SK-N-SH treated with all-trans-retinoic acid at 6 μM for 48 hours (cell line): Measurements from ENCODE around the gene XYLB.

ENCODE experiments used
- ATAC-seq: fragments of 200-7000 bp; cut with Tn5 transposase; 3 replicates; pipeline ENCODE4 v1.9.1; 2020; ENCODE audit warnings: mild to moderate bottlenecking, moderate library complexity
- ARNTL ChIP-seq: fragments of 450-650 bp; formaldehyde crosslinking; IDR thresholded peaks from 2 replicates; pipeline ENCODE4 v1.5.0; 2020; ENCODE audit warnings: low read depth, mild to moderate bottlenecking, moderate library complexity, borderline replicate concordance
- BACH2 ChIP-seq: fragments of 250-450 bp; sonication (Bioruptor Pico); IDR thresholded peaks from 2 replicates; pipeline ENCODE4 v1.9.0; 2021; ENCODE audit warnings: mild to moderate bottlenecking, borderline replicate concordance
- CREB5 ChIP-seq: fragments of 250-450 bp; sonication (Bioruptor Pico); IDR thresholded peaks from 2 replicates; pipeline ENCODE4 v1.5.1; 2020; ENCODE audit warnings: low read depth, mild to moderate bottlenecking, moderate library complexity
- CSDC2 ChIP-seq: fragments of 250-450 bp; sonication (Bioruptor Pico); IDR thresholded peaks from 2 replicates; pipeline ENCODE4 v1.5.0; 2020; ENCODE audit warnings: mild to moderate bottlenecking, moderate library complexity
- CSRNP3 ChIP-seq: fragments of 250-450 bp; sonication (Bioruptor Pico); IDR thresholded peaks from 2 replicates; pipeline ENCODE4 v1.5.1; 2021; ENCODE audit warnings: mild to moderate bottlenecking, moderate library complexity
- ESRRG ChIP-seq: fragments of 250-450 bp; sonication (Bioruptor Pico); IDR thresholded peaks from 2 replicates; pipeline ENCODE4 v1.6.1; 2021; ENCODE audit warnings: mild to moderate bottlenecking
- GLIS3 ChIP-seq: fragments of 250-450 bp; sonication (Bioruptor Pico); IDR thresholded peaks from 2 replicates; pipeline ENCODE4 v1.5.0; 2020; ENCODE audit warnings: mild to moderate bottlenecking, moderate library complexity
- ISL1 ChIP-seq: fragments of 250-450 bp; sonication (Bioruptor Pico); IDR thresholded peaks from 2 replicates; pipeline ENCODE4 v2.1.2; 2022; ENCODE audit warnings: mild to moderate bottlenecking, moderate library complexity
- OSR1 ChIP-seq: fragments of 250-450 bp; sonication (Bioruptor Pico); IDR thresholded peaks from 2 replicates; pipeline ENCODE4 v1.8.0; 2022; ENCODE audit warnings: moderate library complexity, mild to moderate bottlenecking, inconsistent platforms
- PATZ1 ChIP-seq: fragments of 250-450 bp; sonication (Bioruptor Pico); IDR thresholded peaks from 2 replicates; pipeline ENCODE4 v1.8.0; 2020; ENCODE audit warnings: mild to moderate bottlenecking, moderate library complexity, borderline replicate concordance
- POU6F1 ChIP-seq: fragments of 250-450 bp; sonication (Bioruptor Pico); IDR thresholded peaks from 2 replicates; pipeline ENCODE4 v1.8.0; 2021; ENCODE audit warnings: low read depth, mild to moderate bottlenecking, moderate library complexity, borderline replicate concordance
- PPARA ChIP-seq: fragments of 250-450 bp; sonication (Bioruptor Pico); IDR thresholded peaks from 2 replicates; pipeline ENCODE4 v1.5.0; 2020; ENCODE audit warnings: mild to moderate bottlenecking, borderline replicate concordance
- RARB ChIP-seq: fragments of 250-450 bp; sonication (Bioruptor Pico); IDR thresholded peaks from 2 replicates; pipeline ENCODE4 v1.8.0; 2021; ENCODE audit warnings: mild to moderate bottlenecking, moderate library complexity
- SNAI2 ChIP-seq: fragments of 250-450 bp; sonication (Bioruptor Pico); IDR thresholded peaks from 2 replicates; pipeline ENCODE4 v1.5.0; 2020; ENCODE audit warnings: mild to moderate bottlenecking, moderate library complexity
- TCF4 ChIP-seq: fragments of 250-450 bp; sonication (Bioruptor Pico); IDR thresholded peaks from 2 replicates; pipeline ENCODE4 v1.8.0; 2021; ENCODE audit warnings: mild to moderate bottlenecking, moderate library complexity, borderline replicate concordance
- TOX ChIP-seq: fragments of 250-450 bp; sonication (Bioruptor Pico); IDR thresholded peaks from 2 replicates; pipeline ENCODE4 v1.8.0; 2021; ENCODE audit warnings: mild to moderate bottlenecking, moderate library complexity, borderline replicate concordance
- TSHZ2 ChIP-seq: fragments of 250-450 bp; sonication (Bioruptor Pico); IDR thresholded peaks from 2 replicates; pipeline ENCODE4 v1.5.0; 2020; ENCODE audit warnings: mild to moderate bottlenecking, moderate library complexity
- ZC3H10 ChIP-seq: fragments of 250-450 bp; sonication (Bioruptor Pico); IDR thresholded peaks from 2 replicates; pipeline ENCODE4 v1.5.1; 2021; ENCODE audit warnings: mild to moderate bottlenecking, moderate library complexity
- ZFP3 ChIP-seq: fragments of 250-450 bp; sonication (Bioruptor Pico); IDR thresholded peaks from 2 replicates; pipeline ENCODE4 v1.5.0; 2020; ENCODE audit warnings: mild to moderate bottlenecking, moderate library complexity
- ZFP30 ChIP-seq: fragments of 450-650 bp; formaldehyde crosslinking; IDR thresholded peaks from 2 replicates; pipeline ENCODE4 v1.5.0; 2022; ENCODE audit warnings: mild to moderate bottlenecking, moderate library complexity
- ZNF565 ChIP-seq: fragments of 450-650 bp; formaldehyde crosslinking; conservative IDR thresholded peaks from 2 replicates; pipeline ENCODE4 v1.5.0; 2020; ENCODE audit warnings: low read depth, mild to moderate bottlenecking, moderate library complexity
- ZNF70 ChIP-seq: fragments of 450-650 bp; formaldehyde crosslinking; IDR thresholded peaks from 2 replicates; pipeline ENCODE4 v1.5.0; 2020; ENCODE audit warnings: mild to moderate bottlenecking, moderate library complexity
- ZNF8 ChIP-seq: fragments of 450-650 bp; formaldehyde crosslinking; IDR thresholded peaks from 2 replicates; pipeline ENCODE4 v1.5.0; 2020; ENCODE audit warnings: mild to moderate bottlenecking, moderate library complexity

XYLB gene

GRCh38 chr3:38375488-38376097, 29.0 kb downstream of the XYLB start:
- TF ChIP-seq ZNF565 = no peak
- no peak for TF ChIP-seq RARB (CRISPR knock-in tag)
- no peak for TF ChIP-seq CSRNP3
- TF ChIP-seq CSDC2 (CRISPR knock-in tag) = no peak
- TF ChIP-seq TCF4 = no peak
- TF ChIP-seq ESRRG = no peak
- no peak for TF ChIP-seq ARNTL (CRISPR knock-in tag)
- TF ChIP-seq TOX (CRISPR knock-in tag) = no peak
- no peak for TF ChIP-seq TSHZ2 (CRISPR knock-in tag)
- TF ChIP-seq CREB5 (CRISPR knock-in tag) = no peak
- TF ChIP-seq GLIS3 (CRISPR knock-in tag) = no peak
- no peak for TF ChIP-seq ZFP30 (CRISPR knock-in tag)
- no peak for TF ChIP-seq ZFP3 (CRISPR knock-in tag)
- no peak for TF ChIP-seq ZNF8 (CRISPR knock-in tag)
- no peak for TF ChIP-seq ZNF70
- TF ChIP-seq ISL1 = no peak
- TF ChIP-seq SNAI2 (CRISPR knock-in tag) = no peak
- TF ChIP-seq POU6F1 = no peak
- TF ChIP-seq BACH2 (CRISPR knock-in tag) = no peak
- TF ChIP-seq PPARA (CRISPR knock-in tag) = no peak
- ATAC-seq = no peak

GRCh38 chr3:38376098-38376816, 29.7 kb downstream of the XYLB start:
- ATAC-seq = no peak
- TF ChIP-seq ISL1 = no peak
- no peak for TF ChIP-seq ARNTL (CRISPR knock-in tag)
- TF ChIP-seq ZC3H10 (CRISPR knock-in tag) = no peak
- no peak for TF ChIP-seq TOX (CRISPR knock-in tag)
- TF ChIP-seq ZFP3 (CRISPR knock-in tag) = no peak
- TF ChIP-seq, all 23 proteins: peak for 0

GRCh38 chr3:38379201-38379770, 32.7 kb downstream of the XYLB start:
- ATAC-seq = no peak
- TF ChIP-seq PATZ1 (CRISPR knock-in tag) (no peak), ZFP3 (CRISPR knock-in tag) (no peak), CREB5 (CRISPR knock-in tag) (no peak), RARB (CRISPR knock-in tag) (no peak), ZFP30 (CRISPR knock-in tag) (no peak), CSDC2 (CRISPR knock-in tag) (no peak), GLIS3 (CRISPR knock-in tag) (no peak), OSR1 (CRISPR knock-in tag) (no peak), ZNF8 (CRISPR knock-in tag) (no peak), CSRNP3 (no peak), ESRRG (no peak)
